HG02973 (cell line): Measurements from ENCODE around the gene PSME1.
A peak's percentile ranks its signal among the peaks of the same experiment; 100 is the strongest.

ENCODE experiments used
- ATAC-seq: cut with Tn5 transposase; IDR thresholded peaks from one replicate; pipeline ENCODE4 v1.9.1; 2021; ENCODE audit warnings: moderate library complexity; ENCODE audit not compliant: unreplicated experiment

Gene PSME1

GRCh38 chr14:24145690-24146452 is 9.9 kb downstream of the PSME1 start:
- ATAC-seq, result no peak

GRCh38 chr14:24146453-24146977 is 10.5 kb downstream of the PSME1 start, which contains the start of gene PSME2:
PSME2 (minus strand) TSS chr14:24146610; CDS start chr14:24146581, 29 bp downstream.
- peak; percentile 49 for ATAC-seq

- peak; percentile 77 for ATAC-seq
These were observed 11.2 kb downstream of the PSME1 start, which contains the start of gene RNF31 for GRCh38 chr14:24146978-24147760. RNF31 (plus strand) TSS chr14:24147498; CDS start chr14:24147699, 201 bp downstream.

DNA sequence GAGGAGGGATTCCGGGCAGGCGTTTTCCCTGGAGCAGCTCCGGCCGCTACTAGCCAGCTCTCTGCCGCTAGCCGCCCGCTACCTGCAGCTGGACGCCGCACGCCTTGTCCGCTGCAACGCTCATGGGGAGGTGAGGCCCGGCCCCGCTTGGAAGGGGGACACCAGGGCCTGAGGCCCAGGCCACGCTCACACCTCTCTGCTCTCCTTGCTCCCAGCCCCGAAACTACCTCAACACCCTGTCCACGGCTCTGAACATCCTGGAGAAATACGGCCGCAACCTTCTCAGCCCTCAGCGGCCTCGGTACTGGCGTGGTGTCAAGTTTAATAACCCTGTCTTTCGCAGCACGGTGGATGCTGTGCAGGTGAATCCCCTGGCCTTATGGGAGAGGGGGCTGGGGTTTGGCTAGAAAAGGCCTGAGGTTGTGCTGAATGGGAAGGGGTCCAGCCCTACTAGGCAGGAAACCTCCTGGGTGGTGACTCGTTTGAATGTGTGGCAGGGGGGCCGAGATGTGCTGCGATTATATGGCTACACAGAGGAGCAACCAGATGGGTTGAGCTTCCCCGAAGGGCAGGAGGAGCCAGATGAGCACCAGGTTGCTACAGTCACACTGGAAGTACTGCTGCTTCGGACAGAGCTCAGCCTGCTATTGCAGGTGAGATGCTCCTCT is 11.9 kb downstream of the PSME1 start:
- no peak for ATAC-seq

DNA sequence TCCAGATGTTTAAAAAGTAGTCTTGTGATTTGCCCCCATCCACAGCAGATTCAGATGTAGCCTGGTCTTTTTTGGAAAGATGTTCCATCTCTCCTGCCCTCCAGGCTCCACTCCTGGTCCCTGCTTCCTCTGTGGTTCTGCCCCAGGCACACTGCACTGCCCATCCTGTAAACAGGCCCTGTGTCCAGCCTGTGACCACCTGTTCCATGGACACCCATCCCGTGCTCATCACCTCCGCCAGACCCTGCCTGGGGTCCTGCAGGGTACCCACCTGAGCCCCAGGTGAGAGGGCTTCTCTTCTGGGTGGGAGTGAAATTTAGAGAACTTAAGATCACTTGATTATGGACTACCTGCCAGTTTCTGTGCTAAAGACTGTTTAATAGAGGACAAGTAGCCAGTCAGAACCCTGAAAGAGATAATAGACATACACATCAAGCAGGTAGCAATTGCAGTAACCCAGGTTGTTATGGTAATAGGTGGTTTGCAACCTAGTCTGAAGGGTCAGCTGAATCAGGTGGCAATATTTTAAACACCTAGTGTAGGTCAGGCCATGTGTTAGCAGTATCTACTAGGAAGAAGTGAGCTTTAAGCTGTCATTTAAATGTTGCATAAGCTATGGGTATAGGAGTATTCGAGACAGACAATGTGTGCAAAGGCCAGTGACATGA is 13.4 kb downstream of the PSME1 start:
- ATAC-seq, result no peak

GRCh38 chr14:24150061-24150460 is 14.1 kb downstream of the PSME1 start:
- no peak for ATAC-seq

- no peak for ATAC-seq
These were observed 14.6 kb downstream of the PSME1 start for GRCh38 chr14:24150567-24150966.

DNA sequence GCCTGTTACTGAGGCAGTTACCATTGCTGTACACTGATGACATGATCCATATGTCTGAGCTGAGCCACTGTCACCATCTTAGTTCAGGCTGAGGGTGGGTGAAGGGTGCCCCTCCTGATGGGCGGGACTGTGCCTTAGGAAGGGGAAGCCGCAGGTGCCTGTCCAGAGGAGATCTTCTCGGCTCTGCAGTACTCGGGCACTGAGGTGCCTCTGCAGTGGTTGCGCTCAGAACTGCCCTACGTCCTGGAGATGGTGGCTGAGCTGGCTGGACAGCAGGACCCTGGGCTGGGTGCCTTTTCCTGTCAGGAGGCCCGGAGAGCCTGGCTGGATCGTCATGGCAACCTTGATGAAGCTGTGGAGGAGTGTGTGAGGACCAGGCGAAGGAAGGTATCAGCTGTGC is 15.0 kb downstream of the PSME1 start:
- no peak for ATAC-seq

- no peak for ATAC-seq
These were observed 15.5 kb downstream of the PSME1 start for GRCh38 chr14:24151404-24152080.

DNA sequence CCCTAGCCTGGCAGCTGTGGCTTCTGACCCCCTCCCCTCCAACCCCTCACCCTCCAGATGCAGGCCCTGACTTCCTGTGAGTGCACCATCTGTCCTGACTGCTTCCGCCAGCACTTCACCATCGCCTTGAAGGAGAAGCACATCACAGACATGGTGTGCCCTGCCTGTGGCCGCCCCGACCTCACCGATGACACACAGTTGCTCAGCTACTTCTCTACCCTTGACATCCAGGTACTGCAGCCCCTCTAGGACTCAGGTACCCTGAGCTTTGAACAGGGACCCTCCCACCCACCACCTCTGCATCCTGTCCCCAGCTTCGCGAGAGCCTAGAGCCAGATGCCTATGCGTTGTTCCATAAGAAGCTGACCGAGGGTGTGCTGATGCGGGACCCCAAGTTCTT is 19.1 kb downstream of the PSME1 start:
- ATAC-seq, result no peak

GRCh38 chr14:24156840-24157239 is 20.8 kb downstream of the PSME1 start:
- no peak for ATAC-seq

DNA sequence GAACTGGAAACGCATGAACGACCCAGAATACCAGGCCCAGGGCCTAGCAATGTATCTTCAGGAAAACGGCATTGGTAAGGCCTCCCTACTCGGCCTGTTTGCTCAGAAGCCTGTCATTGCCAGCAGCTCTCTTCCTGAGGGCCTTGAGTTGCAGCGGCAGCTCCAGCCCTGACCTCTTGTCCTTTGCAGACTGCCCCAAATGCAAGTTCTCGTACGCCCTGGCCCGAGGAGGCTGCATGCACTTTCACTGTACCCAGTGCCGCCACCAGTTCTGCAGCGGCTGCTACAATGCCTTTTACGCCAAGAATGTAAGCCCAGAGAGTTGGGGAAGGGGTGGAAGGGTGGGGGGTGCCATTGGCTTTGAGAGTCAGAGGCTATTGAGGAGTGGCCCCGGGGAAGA is 21.3 kb downstream of the PSME1 start:
- no peak for ATAC-seq

DNA sequence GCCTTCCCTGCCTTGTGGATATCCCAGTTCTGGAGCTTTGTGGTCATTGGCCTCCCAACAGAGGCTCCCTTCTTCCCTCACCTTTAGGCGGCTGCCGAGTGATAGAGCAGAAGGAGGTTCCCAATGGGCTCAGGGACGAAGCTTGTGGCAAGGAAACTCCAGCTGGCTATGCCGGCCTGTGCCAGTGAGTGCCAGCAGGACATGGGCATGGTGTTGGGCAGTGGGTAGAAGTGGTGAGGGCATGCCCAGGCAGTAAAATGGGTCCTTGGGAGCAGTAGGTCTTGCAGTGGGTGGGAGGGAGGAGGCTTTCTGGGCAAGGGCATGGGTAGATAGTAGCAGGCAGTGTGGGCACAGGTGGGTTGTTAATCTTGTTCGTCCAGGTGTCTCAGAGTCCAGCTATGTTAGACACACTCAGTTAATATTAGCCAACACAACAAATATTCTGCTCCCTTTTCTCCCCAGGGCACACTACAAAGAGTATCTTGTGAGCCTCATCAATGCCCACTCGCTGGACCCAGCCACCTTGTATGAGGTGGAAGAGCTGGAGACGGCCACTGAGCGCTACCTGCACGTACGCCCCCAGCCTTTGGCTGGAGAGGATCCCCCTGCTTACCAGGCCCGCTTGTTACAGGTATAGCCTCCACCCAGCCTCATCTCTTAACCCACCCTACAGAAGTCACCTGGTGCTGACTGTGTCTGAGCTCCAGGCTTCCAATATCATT is 23.9 kb downstream of the PSME1 start:
- no peak for ATAC-seq

DNA sequence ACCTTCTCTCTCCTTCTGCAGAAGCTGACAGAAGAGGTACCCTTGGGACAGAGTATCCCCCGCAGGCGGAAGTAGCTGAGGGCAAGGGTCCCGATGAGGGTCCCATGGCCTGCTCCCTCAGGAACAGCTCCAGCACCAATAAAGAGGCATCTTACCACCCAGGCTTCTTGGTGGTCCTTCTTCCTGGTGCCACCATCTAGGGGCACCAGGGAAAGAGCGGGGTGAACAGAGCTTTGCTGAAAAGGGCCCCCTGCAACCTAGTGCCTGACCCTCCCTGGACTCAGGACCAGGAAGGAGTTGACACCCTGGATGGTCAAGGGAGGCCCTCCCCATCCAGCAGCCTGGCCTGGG is 24.5 kb downstream of the PSME1 start:
- ATAC-seq, result no peak

DNA sequence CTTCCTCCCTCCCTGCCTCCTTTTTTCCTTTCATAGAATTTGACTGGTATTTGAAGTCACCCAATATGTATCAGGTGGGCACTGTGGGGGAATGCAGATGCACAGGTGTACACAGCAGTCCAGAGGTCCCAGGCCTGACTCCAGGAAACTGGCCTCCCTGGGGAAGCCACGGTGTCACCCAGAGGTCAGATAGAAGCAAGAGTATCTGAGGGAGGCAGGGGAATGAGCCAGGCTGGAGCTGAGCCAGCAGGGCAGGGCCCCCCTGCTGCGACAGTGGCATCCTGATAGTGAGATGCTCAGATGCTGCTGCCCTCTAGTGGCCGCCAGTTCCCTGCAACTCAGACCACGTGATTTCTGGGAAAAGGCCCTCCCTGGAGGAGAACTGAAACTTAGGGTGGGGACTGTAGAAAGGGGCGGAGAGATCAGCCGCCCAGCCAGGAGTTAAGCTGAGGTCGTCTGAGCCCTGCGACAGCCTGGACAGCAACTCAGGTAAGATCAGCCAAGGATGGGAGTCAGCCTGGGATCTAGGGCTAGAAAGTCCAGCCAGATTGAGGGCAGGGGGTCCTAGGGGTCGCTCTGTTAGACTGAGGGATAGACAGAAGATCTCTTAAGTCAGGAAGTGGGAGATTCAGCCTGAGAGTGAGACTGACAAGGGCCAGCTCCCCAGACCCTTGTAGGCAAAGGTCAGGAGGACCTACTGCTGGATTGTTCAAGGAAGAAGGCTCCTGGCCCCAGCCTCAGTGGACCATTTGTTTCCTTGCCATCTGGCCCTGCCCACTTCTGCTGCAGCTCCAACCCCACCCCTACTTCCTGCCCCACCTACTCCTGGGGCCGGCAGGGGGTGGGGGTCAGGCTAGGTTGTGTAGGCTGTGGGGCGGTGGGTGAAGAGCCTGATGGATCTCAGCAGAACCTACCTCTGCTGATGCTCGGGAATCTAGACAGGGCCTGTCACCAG is 25.1 kb downstream of the PSME1 start, which contains the start of gene IRF9:
IRF9 (plus strand) TSS at position 416 of the 955 bp plus-strand sequence. CDS start 880 bp downstream, outside the sequence.
- ATAC-seq, result peak; percentile 70

GRCh38 chr14:24162093-24162492 is 26.1 kb downstream of the PSME1 start:
- ATAC-seq, result no peak

DNA sequence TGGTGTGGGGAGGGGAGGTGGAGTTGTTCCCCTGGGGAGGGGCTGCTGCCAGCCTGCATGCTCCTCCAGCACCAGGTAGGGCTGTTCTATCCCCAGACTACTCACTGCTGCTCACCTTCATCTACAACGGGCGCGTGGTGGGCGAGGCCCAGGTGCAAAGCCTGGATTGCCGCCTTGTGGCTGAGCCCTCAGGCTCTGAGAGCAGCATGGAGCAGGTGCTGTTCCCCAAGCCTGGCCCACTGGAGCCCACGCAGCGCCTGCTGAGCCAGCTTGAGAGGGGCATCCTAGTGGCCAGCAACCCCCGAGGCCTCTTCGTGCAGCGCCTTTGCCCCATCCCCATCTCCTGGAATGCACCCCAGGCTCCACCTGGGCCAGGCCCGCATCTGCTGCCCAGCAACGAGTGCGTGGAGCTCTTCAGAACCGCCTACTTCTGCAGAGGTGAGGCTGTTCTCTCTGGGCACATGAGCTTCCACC is 28.6 kb downstream of the PSME1 start:
- ATAC-seq, result no peak

GRCh38 chr14:24165785-24166184 is 29.8 kb downstream of the PSME1 start:
- ATAC-seq, result no peak
